ENCODE measurements around the gene PNPLA7. TPM values are rescaled to one million over a fixed set of nuclear protein-coding genes. Genes with fewer than 3 reads are reported as not detected.
"Not testable (repeated sequence)": the region's sequence is repeated elsewhere in the genome, so short reads cannot be mapped to it uniquely, and the experiment has no call there.

The PNPLA7 gene
- total RNA-seq, 3 donors from 2014 or later (not counting 1 experiment from before 2014, with no cell fraction given): 4.3 to 6.4 (median 4.9) TPM

DNA sequence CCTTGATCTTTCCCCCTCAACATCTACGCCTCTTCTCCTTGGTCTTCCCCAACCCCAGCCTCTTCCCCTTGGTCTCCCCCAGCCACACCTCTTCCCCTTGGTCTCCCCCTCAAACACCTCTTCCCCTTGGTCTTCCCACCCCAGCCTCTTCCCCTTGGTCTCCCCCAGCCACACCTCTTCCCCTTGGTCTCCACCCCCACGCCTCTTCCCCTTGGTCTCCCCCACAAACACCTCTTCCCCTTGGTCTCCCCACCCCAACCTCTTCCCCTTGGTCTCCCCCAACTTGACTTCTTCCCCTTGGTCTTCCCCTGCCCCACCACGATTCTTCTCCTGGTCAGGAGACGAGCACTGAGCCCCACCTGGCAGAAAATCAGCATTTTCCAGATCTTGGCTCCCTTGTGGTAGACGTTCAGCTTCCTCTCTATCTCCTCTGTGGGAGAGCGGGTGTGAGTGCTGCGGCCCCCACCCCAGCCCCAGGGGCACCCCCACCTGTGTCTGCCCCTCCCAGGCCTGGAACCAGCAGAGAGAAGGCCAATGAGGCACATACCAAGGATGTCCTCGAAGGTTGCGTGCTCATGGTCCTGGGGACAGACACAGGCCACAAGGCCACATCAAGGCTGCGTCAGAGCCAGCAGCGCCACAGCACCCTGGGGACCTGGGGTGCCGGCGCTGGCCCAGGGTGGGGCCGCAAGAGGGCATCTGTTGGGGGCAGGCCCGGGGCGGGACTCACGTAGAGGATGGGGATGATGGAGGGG, 98.0 kb downstream of the PNPLA7 start:
- Histone ChIP-seq H3K9me3 (ENCODE audit: control insufficient read depth, insufficient read depth, low read length) (no peaks in the 10 kb centered on the region), H3K27me3 (ENCODE audit: control insufficient read depth, insufficient read depth, low read length) (no peaks in the 10 kb centered on the region), H3K4me3 (ENCODE audit: low read length) (no peak overlapping the region), H3K27ac (ENCODE audit: low read length) (no peak overlapping the region), H3K4me1 (ENCODE audit: control insufficient read depth, insufficient read depth, low read length) (peaks cover 61% of the 10 kb centered on the region), H3K36me3 (ENCODE audit: control insufficient read depth, insufficient read depth, low read length) (peaks cover 2% of the 10 kb centered on the region)
- TF ChIP-seq, protein P1, sequence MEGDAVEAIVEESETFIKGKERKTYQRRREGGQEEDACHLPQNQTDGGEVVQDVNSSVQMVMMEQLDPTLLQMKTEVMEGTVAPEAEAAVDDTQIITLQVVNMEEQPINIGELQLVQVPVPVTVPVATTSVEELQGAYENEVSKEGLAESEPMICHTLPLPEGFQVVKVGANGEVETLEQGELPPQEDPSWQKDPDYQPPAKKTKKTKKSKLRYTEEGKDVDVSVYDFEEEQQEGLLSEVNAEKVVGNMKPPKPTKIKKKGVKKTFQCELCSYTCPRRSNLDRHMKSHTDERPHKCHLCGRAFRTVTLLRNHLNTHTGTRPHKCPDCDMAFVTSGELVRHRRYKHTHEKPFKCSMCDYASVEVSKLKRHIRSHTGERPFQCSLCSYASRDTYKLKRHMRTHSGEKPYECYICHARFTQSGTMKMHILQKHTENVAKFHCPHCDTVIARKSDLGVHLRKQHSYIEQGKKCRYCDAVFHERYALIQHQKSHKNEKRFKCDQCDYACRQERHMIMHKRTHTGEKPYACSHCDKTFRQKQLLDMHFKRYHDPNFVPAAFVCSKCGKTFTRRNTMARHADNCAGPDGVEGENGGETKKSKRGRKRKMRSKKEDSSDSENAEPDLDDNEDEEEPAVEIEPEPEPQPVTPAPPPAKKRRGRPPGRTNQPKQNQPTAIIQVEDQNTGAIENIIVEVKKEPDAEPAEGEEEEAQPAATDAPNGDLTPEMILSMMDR (IDR thresholded peaks at IDR 0.05): no peak
- ATAC-seq (no peak), DNase-seq (peak in 1 of 2 donors; percentile 22)
- Mint-ChIP-seq H3K9me3 (no peaks in the 10 kb centered on the region), H3K4me3 (peak overlapping the region; percentile 67), H3K27me3 (ENCODE audit: low read depth in 2 of 2) (no peaks in the 10 kb centered on the region), H3K27ac (peak overlapping the region in 1 of 2 donors; percentile 79), H3K36me3 (no peaks in the 10 kb centered on the region), H3K4me1 (peaks cover 6 to 53% of the 10 kb centered on the region in 2 donors)
- intact Hi-C loops (cut with micrococcal nuclease): no loop called here
- 65% methylated on average over 17 of the region's 17 CpGs for WGBS (ENCODE audit: insufficient coverage)

DNA sequence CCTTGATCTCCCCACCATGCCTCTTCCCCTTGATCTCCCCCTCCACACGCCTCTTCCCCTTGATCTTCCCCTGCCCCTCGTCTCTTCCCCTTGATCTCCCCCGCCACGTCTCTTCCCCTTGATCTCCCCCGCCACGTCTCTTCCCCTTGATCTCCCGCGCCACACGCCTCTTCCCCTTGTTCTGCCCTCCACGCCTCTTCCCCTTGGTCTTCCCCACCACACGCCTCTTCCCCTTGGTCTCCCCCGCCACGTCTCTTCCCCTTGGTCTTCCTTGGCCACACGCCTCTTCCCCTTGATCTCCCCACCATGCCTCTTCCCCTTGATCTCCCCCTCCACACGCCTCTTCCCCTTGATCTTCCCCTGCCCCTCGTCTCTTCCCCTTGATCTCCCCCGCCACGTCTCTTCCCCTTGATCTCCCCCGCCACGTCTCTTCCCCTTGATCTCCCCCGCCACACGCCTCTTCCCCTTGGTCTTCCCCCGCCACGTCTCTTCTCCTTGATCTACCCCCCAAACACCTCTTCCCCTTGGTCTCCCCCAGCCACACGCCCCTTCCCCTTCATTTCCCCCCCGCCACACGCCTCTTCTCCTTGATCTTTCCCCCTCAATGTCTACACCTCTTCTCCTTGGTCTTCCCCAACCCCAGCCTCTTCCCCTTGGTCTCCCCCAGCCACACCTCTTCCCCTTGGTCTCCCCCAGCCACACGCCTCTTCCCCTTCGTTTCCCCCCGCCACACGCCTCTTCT, 98.8 kb downstream of the PNPLA7 start:
- 44% methylated on average over 15 of the region's 31 CpGs for whole genome bisulfite sequencing (ENCODE audit: insufficient coverage)
- H3K27ac ChIP-seq (ENCODE audit: low read length); ATAC-seq; H3K9me3 Mint-ChIP-seq; H3K36me3 ChIP-seq (ENCODE audit: control insufficient read depth, insufficient read depth, low read length); H3K36me3 Mint-ChIP-seq; H3K27me3 Mint-ChIP-seq (ENCODE audit: low read depth in 2 of 2); H3K9me3 ChIP-seq (ENCODE audit: control insufficient read depth, insufficient read depth, low read length); intact Hi-C loops (cut with micrococcal nuclease); H3K27me3 ChIP-seq (ENCODE audit: control insufficient read depth, insufficient read depth, low read length); H3K4me3 ChIP-seq (ENCODE audit: low read length): not testable (repeated sequence)
- peak overlapping the region; percentile 67 for H3K4me3 Mint-ChIP-seq
- H3K27ac Mint-ChIP-seq: peak overlapping the region in 1 of 2 donors; percentile 79
- DNase-seq: peak in 1 of 2 donors; percentile 59
- H3K4me1 ChIP-seq (ENCODE audit: control insufficient read depth, insufficient read depth, low read length): peaks cover 63% of the 10 kb centered on the region
- peaks cover 6 to 53% of the 10 kb centered on the region in 2 donors for H3K4me1 Mint-ChIP-seq

DNA sequence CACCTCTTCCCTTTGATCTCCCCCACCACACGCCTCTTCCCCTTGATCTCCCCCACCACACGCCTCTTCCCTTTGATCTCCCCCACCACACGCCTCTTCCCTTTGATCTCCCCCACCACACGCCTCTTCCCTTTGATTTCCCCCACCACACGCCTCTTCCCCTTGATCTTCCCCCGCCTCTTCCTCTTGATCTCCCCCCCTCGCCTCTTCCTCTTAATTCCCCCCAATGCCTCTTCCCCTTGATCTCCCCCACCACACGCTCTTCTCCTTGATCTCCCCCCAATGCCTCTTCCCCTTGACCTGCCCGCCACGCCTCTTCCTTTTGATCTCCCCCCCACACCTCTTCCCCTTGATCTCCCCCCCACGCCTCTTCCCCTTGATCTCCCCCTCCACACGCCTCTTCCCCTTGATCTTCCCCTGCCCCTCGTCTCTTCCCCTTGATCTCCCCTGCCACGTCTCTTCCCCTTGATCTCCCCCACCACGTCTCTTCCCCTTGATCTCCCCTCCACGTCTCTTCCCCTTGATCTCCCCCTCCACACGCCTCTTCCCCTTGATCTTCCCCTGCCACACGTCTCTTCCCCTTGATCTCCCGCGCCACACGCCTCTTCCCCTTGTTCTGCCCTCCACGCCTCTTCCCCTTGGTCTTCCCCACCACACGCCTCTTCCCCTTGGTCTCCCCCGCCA, 99.5 kb downstream of the PNPLA7 start:
- peak in 1 of 2 donors; percentile 85 for DNase-seq
- H3K27ac ChIP-seq (ENCODE audit: low read length); H3K9me3 Mint-ChIP-seq; intact Hi-C loops (cut with micrococcal nuclease); H3K27me3 Mint-ChIP-seq (ENCODE audit: low read depth in 2 of 2); H3K9me3 ChIP-seq (ENCODE audit: control insufficient read depth, insufficient read depth, low read length); ATAC-seq; H3K4me3 ChIP-seq (ENCODE audit: low read length); H3K36me3 Mint-ChIP-seq; H3K27me3 ChIP-seq (ENCODE audit: control insufficient read depth, insufficient read depth, low read length); H3K36me3 ChIP-seq (ENCODE audit: control insufficient read depth, insufficient read depth, low read length): not testable (repeated sequence)
- 21% methylated on average over 16 of the region's 24 CpGs for WGBS (ENCODE audit: insufficient coverage)
- Mint-ChIP-seq H3K4me3 (peak overlapping the region; percentile 37), H3K4me1 (peaks cover 6 to 49% of the 10 kb centered on the region in 2 donors), H3K27ac (peak overlapping the region in 1 of 2 donors; percentile 73)
- peaks cover 70% of the 10 kb centered on the region for H3K4me1 ChIP-seq (ENCODE audit: control insufficient read depth, insufficient read depth, low read length)

DNA sequence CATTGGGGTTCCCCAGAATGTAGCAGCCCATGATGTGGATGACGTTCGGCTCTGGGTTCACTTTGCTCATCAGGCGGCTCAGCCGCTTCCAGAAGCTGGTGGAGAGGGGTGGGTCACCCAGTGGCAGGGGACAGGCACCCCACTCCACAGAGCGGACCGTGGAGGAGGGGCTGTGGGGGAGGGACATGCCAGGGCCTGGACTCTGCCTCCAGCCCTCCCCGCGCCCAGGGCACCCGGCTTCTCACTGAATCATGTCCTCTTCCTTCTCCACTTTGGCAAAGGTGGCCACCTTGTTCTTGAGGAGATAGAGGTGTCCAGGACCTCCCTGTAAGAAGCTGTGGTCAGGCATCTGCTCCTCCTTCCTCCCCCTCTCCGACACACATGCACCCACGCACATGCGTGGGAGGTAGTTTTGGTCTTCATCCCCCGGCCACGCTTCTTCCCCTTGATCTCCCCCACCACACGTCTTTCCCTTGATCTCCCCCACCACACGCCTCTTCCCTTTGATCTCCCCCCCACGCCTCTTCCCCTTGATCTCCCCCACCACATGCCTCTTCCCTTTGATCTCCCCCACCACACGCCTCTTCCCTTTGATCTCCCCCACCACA, 100.2 kb downstream of the PNPLA7 start:
- Histone ChIP-seq H3K9me3 (ENCODE audit: control insufficient read depth, insufficient read depth, low read length) (no peaks in the 10 kb centered on the region), H3K4me3 (ENCODE audit: low read length) (no peak overlapping the region), H3K27me3 (ENCODE audit: control insufficient read depth, insufficient read depth, low read length) (no peaks in the 10 kb centered on the region), H3K36me3 (ENCODE audit: control insufficient read depth, insufficient read depth, low read length) (no peaks in the 10 kb centered on the region), H3K4me1 (ENCODE audit: control insufficient read depth, insufficient read depth, low read length) (peaks cover 73% of the 10 kb centered on the region), H3K27ac (ENCODE audit: low read length) (no peak overlapping the region)
- Mint-ChIP-seq H3K27me3 (ENCODE audit: low read depth in 2 of 2) (peaks cover 0 to 3% of the 10 kb centered on the region in 2 donors), H3K4me3 (peak overlapping the region; percentile 28), H3K4me1 (peaks cover 11 to 54% of the 10 kb centered on the region in 2 donors), H3K27ac (peak overlapping the region in 1 of 2 donors; percentile 73), H3K36me3 (no peaks in the 10 kb centered on the region), H3K9me3 (no peaks in the 10 kb centered on the region)
- 50% methylated on average over 17 of the region's 18 CpGs for WGBS (ENCODE audit: insufficient coverage)
- intact Hi-C loops (cut with micrococcal nuclease): no loop called here
- peak in 1 of 2 donors; percentile 83 for DNase-seq
- no peak for ATAC-seq
- TF ChIP-seq, protein P1 (IDR thresholded peaks at IDR 0.05): no peak
